Endothelial cell (in vitro differentiated cells): ENCODE data around the gene PMEL. TPM values are rescaled to one million over a fixed set of nuclear protein-coding genes. Genes with fewer than 3 reads are reported as not detected.
A peak's percentile ranks its signal among the peaks of the same experiment; 100 is the strongest.

Source experiments
- DNase-seq: peaks from one replicate; pipeline ENCODE4 v3.0.0; 2021; ENCODE audit warnings: low spot score
- H3K27ac Mint-ChIP-seq: one replicate; pipeline ENCODE4 v1.8.0; 2021; ENCODE audit warnings: mixed read lengths, inconsistent platforms; ENCODE audit not compliant: unreplicated experiment
- H3K27me3 Mint-ChIP-seq: one replicate; pipeline ENCODE4 v1.8.0; 2021; ENCODE audit warnings: mild to moderate bottlenecking, moderate library complexity, mixed read lengths, inconsistent platforms; ENCODE audit not compliant: unreplicated experiment
- H3K36me3 Mint-ChIP-seq: one replicate; pipeline ENCODE4 v1.8.0; 2021; ENCODE audit warnings: mild to moderate bottlenecking, low read depth, mixed read lengths, inconsistent platforms; ENCODE audit not compliant: unreplicated experiment
- H3K4me1 Mint-ChIP-seq: one replicate; pipeline ENCODE4 v1.8.0; 2021; ENCODE audit warnings: mild to moderate bottlenecking, mixed read lengths, inconsistent platforms; ENCODE audit not compliant: unreplicated experiment
- H3K4me3 Mint-ChIP-seq: one replicate; pipeline ENCODE4 v1.8.0; 2021; ENCODE audit warnings: mild to moderate bottlenecking, mixed read lengths, inconsistent platforms; ENCODE audit not compliant: unreplicated experiment
- H3K9me3 Mint-ChIP-seq: one replicate; pipeline ENCODE4 v1.8.0; 2021; ENCODE audit warnings: mixed read lengths, inconsistent platforms; ENCODE audit not compliant: unreplicated experiment
- total RNA-seq: library from RNA; stranded (reverse); fragmentation: NEBNext Ultra II Directional; extraction: Animal tissue kit (Norgen Biotek cat#: 25700); gene quantifications from one replicate; pipeline ENCODE4 v1.2.1, GENCODE V29; 2021; ENCODE audit not compliant: unreplicated experiment
- TF ChIP-seq, protein P1 (sequence below): fragments of 200-600 bp; sonication (generic); IDR thresholded peaks from one replicate; pipeline ENCODE4 v1.5.0; 2021; ENCODE audit warnings: antibody characterized with exemption; ENCODE audit not compliant: unreplicated experiment

PMEL gene
- total RNA-seq, 1 donor from 2014 or later = 136 TPM

DNA sequence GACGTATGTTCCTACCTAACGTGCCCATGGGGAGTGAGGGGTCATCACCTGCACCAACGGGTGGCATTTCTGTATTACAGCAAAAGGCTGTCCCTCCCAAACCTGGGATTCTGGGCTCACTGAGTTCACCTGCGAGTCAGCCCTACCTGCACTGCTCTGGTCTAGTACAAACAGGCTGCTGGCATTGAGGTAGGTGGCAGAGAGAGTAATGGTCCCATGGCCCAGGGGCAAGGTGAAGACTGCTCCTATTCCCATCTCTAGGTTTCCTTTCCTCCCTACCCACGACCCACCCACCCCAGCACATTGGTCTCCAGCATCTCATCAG is 31.7 kb upstream of the PMEL start:
- TF ChIP-seq, protein P1, sequence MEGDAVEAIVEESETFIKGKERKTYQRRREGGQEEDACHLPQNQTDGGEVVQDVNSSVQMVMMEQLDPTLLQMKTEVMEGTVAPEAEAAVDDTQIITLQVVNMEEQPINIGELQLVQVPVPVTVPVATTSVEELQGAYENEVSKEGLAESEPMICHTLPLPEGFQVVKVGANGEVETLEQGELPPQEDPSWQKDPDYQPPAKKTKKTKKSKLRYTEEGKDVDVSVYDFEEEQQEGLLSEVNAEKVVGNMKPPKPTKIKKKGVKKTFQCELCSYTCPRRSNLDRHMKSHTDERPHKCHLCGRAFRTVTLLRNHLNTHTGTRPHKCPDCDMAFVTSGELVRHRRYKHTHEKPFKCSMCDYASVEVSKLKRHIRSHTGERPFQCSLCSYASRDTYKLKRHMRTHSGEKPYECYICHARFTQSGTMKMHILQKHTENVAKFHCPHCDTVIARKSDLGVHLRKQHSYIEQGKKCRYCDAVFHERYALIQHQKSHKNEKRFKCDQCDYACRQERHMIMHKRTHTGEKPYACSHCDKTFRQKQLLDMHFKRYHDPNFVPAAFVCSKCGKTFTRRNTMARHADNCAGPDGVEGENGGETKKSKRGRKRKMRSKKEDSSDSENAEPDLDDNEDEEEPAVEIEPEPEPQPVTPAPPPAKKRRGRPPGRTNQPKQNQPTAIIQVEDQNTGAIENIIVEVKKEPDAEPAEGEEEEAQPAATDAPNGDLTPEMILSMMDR = no peak
- Mint-ChIP-seq H3K36me3 (peaks cover 44% of the 10 kb centered on the region), H3K27ac (peak overlapping the region; percentile 80), H3K9me3 (no peaks in the 10 kb centered on the region), H3K4me3 (peak overlapping the region; percentile 95), H3K4me1 (peaks cover 54% of the 10 kb centered on the region), H3K27me3 (peaks cover 13% of the 10 kb centered on the region)
- peak; percentile 10 for DNase-seq

DNA sequence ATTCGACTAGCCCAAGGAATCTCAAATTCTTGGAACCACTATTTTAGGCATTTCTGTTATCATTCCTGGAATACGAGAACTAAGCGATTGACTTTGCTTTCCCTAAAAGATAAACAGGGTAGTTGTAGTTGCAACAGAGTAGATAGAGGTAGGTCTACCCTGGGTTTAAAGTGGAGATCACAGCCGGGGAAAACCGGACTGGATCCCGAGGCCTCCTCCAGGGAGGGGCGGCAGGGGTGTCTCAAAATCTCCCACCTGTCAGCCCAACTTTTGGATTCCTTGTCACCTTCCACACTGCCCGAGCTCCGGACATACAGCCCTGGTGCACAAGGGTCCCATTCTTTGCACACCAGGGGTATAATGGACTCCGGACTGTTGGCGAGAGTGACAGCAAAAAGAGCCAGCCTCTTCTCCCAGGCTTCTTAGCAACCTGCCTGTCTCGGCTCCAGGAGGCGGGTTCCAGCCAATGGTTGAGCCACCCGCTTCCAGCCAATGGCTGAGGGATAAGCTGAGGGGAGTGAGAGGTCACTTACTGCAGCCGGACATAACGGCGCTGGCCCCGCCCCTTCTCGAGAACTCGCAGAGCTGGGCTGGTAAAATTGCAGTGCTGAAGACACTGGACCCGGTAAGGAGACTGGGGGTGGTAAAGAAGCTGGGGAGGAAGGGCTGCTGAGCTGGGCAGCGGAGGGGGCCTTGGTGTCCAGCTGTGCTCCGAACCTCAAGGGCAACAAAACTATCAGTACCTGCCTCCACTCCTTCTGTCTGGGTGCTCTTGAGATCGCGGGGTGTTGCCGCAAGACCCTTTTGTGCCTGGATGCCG is 31.1 kb upstream of the PMEL start, which contains the start of gene SUOX:
SUOX (plus strand) TSS at position 562 of the 820 bp plus-strand sequence. CDS start 4,946 bp downstream, outside the sequence.
- peak within 1 kb of the TSS; percentile 95 for H3K4me3 Mint-ChIP-seq
- H3K27me3 Mint-ChIP-seq = peaks cover 13% of the 10 kb centered on the region
- peak; percentile 90 for DNase-seq
- H3K36me3 Mint-ChIP-seq = peaks cover 44% of the 10 kb centered on the region
- TF ChIP-seq, protein P1 = no peak
- peak within 1 kb of the TSS; percentile 85 for H3K27ac Mint-ChIP-seq
- peaks cover 53% of the 10 kb centered on the region for H3K4me1 Mint-ChIP-seq
- no peaks in the 10 kb centered on the region for H3K9me3 Mint-ChIP-seq

DNA sequence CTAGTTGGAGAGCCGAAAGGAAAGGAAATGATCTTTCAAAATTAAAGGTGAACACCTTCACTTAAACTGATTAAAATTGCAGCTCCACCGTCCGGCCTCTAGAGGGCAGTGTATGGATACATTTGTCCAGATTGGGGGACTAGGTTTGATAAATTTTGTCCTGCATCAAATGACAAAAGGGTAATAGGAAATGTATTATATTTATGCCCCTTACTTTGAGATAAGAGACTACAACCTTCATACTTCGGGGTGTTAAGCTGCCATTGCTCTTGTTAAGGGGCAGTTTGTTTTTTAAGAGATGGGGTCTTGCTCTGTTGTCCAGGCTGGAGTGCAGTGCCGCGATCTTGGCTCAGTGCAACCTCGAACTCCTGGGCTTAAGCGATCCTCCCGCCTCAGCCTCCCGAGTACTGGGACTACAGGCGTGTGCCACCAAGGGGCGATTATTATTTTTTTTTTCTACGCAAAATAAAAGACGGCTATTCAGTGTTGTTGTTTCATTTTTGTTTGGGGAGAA is 30.4 kb upstream of the PMEL start:
- H3K9me3 Mint-ChIP-seq = no peaks in the 10 kb centered on the region
- peaks cover 42% of the 10 kb centered on the region for H3K36me3 Mint-ChIP-seq
- peaks cover 10% of the 10 kb centered on the region for H3K27me3 Mint-ChIP-seq
- peaks cover 46% of the 10 kb centered on the region for H3K4me1 Mint-ChIP-seq
- DNase-seq = peak; percentile 52
- peak overlapping the region; percentile 82 for H3K4me3 Mint-ChIP-seq
- TF ChIP-seq, protein P1 = peak; percentile 89
- H3K27ac Mint-ChIP-seq = peak overlapping the region; percentile 85

DNA sequence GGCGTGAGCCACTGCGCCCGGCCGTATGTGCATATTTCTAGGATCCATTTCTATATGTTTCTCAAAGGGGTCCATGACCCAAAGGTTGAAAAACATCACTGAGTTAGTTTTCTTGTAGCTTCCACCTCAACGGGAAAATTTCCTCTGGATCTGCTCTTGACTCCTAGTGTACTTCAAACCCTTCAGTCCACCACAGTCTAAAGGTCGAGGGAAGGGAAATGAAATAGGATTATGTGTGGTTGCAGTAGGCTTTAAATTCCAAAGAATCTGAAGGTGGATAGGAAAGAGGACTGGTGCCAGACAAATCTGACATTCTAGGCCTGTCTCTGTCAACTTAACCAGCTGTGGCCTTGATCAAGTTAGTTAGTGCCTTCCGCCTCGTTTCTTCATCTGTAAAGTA is 29.5 kb upstream of the PMEL start:
- TF ChIP-seq, protein P1 = no peak
- Mint-ChIP-seq H3K4me3 (peak overlapping the region; percentile 51), H3K4me1 (peaks cover 45% of the 10 kb centered on the region), H3K9me3 (no peaks in the 10 kb centered on the region), H3K27ac (peak overlapping the region; percentile 13), H3K27me3 (peaks cover 10% of the 10 kb centered on the region), H3K36me3 (peaks cover 50% of the 10 kb centered on the region)
- DNase-seq = no peak
